Measurements from ENCODE around the gene CCDC85B.
A peak's percentile ranks its signal among the peaks of the same experiment; 100 is the strongest.

The CCDC85B gene

DNA sequence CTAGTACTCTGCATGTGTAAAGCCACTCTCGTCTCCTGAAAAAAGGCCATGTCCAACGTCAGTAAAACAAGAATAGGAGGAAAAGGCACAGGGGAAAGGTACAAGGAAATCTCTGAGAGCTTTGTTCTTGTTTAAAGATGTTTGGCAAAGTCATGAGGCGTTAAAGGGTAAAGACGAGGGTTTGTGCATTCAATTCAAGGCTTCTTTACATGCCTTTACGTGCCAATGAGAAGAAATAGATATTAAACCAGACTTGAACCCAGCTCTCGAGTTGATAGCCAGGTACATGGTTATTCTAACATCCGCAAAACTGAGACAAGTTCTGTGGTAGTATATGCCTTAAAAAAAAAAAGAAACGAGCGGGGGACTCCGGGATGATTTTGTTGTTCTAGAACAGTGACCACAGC lies 31.8 kb upstream of the CCDC85B start:
- peaks cover 30% of the 10 kb centered on the region for H3K4me1 ChIP-seq (ENCODE audit: control insufficient read depth, insufficient read depth, low read length, poor library complexity, severe bottlenecking)
- H3K27ac ChIP-seq (ENCODE audit: low read depth, low read length, severe bottlenecking) = peak overlapping the region; percentile 94
- H3K9me3 ChIP-seq (ENCODE audit: control insufficient read depth, low read length) = no peaks in the 10 kb centered on the region
- H3K36me3 ChIP-seq (ENCODE audit: control insufficient read depth, insufficient read depth, low read length) = peaks cover 54% of the 10 kb centered on the region
- H3K4me3 ChIP-seq (ENCODE audit: extremely low read depth, insufficient read depth, low read length, poor library complexity, severe bottlenecking) = peak overlapping the region; percentile 95
- 1 to 6% methylated on average over 9 to 10 of the region's 10 CpGs for WGBS, 2 experiments (ENCODE audit: insufficient coverage in 2 of 2)

GRCh38 chr11:65859095-65859811 lies 31.2 kb upstream of the CCDC85B start:
- peak overlapping the region; percentile 94 for H3K27ac ChIP-seq (ENCODE audit: low read depth, low read length, severe bottlenecking)
- H3K4me3 ChIP-seq (ENCODE audit: extremely low read depth, insufficient read depth, low read length, poor library complexity, severe bottlenecking) = peak overlapping the region; percentile 95
- no peaks in the 10 kb centered on the region for H3K9me3 ChIP-seq (ENCODE audit: control insufficient read depth, low read length)
- WGBS, 2 experiments (ENCODE audit: insufficient coverage in 2 of 2) = 0% methylated on average over 39 to 46 of the region's 46 CpGs
- H3K4me1 ChIP-seq (ENCODE audit: control insufficient read depth, insufficient read depth, low read length, poor library complexity, severe bottlenecking) = peaks cover 30% of the 10 kb centered on the region
- H3K36me3 ChIP-seq (ENCODE audit: control insufficient read depth, insufficient read depth, low read length) = peaks cover 54% of the 10 kb centered on the region

DNA sequence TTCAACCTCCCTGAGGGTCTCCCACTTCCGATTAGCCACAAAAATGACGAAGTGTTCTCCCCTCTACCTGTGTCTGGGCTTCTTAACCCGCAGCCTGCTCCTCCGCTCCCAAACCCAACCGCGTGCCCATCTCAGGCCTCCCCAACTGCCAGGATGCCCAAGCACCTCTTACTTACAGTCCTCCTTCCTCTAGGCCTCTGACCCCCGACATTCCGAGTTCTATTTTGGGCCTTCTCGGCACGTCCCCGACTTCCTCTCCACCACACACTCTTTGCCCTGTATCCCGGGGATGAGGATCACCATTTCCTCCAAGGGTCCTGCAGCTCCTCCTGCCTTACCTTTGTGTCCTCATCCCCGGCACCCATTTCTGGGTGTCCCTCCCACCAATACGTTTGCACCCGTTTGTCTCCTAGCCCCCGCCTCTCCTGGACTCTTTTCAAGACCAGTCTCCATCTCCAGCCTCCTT lies 30.6 kb upstream of the CCDC85B start:
- WGBS, 2 experiments (ENCODE audit: insufficient coverage in 2 of 2) = 3% methylated on average over 16 of the region's 16 CpGs
- H3K4me3 ChIP-seq (ENCODE audit: extremely low read depth, insufficient read depth, low read length, poor library complexity, severe bottlenecking) = peak overlapping the region; percentile 95
- H3K36me3 ChIP-seq (ENCODE audit: control insufficient read depth, insufficient read depth, low read length) = peaks cover 54% of the 10 kb centered on the region
- H3K9me3 ChIP-seq (ENCODE audit: control insufficient read depth, low read length) = no peaks in the 10 kb centered on the region
- peaks cover 29% of the 10 kb centered on the region for H3K4me1 ChIP-seq (ENCODE audit: control insufficient read depth, insufficient read depth, low read length, poor library complexity, severe bottlenecking)
- H3K27ac ChIP-seq (ENCODE audit: low read depth, low read length, severe bottlenecking) = peak overlapping the region; percentile 89

DNA sequence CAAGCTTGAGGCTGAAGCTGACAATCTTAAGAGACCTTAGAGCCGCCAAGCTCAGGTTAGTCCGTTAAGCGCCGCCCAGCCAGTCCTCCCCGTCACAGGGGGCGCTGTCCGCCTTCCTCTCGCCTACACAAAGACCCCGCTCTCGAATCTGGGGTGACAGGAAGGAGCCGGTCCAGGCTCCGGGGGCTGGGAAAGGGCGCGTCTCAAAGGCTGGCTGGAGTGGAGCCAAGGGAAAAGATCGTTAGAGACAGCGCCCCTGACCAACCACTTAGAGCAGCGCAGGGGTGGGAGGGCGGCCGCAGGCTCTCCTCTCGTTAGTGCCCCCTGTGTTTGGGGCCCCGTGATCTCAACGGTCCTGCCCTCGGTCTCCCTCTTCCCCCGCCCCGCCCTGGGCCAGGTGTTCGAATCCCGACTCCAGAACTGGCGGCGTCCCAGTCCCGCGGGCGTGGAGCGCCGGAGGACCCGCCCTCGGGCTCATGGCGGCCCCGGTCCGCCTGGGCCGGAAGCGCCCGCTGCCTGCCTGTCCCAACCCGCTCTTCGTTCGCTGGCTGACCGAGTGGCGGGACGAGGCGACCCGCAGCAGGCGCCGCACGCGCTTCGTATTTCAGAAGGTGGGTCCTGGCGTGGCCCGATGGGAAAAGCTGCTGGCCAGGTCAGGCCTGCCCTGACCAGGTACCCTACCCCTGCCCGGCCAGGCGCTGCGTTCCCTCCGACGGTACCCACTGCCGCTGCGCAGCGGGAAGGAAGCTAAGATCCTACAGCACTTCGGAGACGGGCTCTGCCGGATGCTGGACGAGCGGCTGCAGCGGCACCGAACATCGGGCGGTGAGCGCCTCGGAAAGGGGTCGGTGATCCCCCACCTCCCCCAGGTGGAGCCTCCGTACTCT lies 30.0 kb upstream of the CCDC85B start, which contains the start of gene MUS81:
MUS81 (plus strand) TSS at position 156 of the 887 bp plus-strand sequence; CDS start at position 477, 321 bp downstream.
- Histone ChIP-seq H3K36me3 (ENCODE audit: control insufficient read depth, insufficient read depth, low read length) (peaks cover 54% of the 10 kb centered on the region), H3K27ac (ENCODE audit: low read depth, low read length, severe bottlenecking) (peak within 1 kb of the TSS; percentile 94), H3K9me3 (ENCODE audit: control insufficient read depth, low read length) (no peaks in the 10 kb centered on the region), H3K4me3 (ENCODE audit: extremely low read depth, insufficient read depth, low read length, poor library complexity, severe bottlenecking) (peak within 1 kb of the TSS; percentile 95), H3K4me1 (ENCODE audit: control insufficient read depth, insufficient read depth, low read length, poor library complexity, severe bottlenecking) (peaks cover 22% of the 10 kb centered on the region)
- 0% methylated on average over 70 to 76 of the region's 78 CpGs for WGBS, 2 experiments (ENCODE audit: insufficient coverage in 2 of 2)

- H3K36me3 ChIP-seq (ENCODE audit: control insufficient read depth, insufficient read depth, low read length) = peaks cover 54% of the 10 kb centered on the region
- H3K9me3 ChIP-seq (ENCODE audit: control insufficient read depth, low read length) = no peaks in the 10 kb centered on the region
- peak overlapping the region; percentile 89 for H3K27ac ChIP-seq (ENCODE audit: low read depth, low read length, severe bottlenecking)
- peaks cover 16% of the 10 kb centered on the region for H3K4me1 ChIP-seq (ENCODE audit: control insufficient read depth, insufficient read depth, low read length, poor library complexity, severe bottlenecking)
- WGBS, 2 experiments (ENCODE audit: insufficient coverage in 2 of 2) = 12 to 15% methylated on average over 9 to 13 of the region's 14 CpGs
- H3K4me3 ChIP-seq (ENCODE audit: extremely low read depth, insufficient read depth, low read length, poor library complexity, severe bottlenecking) = peak overlapping the region; percentile 95
These were observed 29.3 kb upstream of the CCDC85B start for GRCh38 chr11:65861165-65861505.

DNA sequence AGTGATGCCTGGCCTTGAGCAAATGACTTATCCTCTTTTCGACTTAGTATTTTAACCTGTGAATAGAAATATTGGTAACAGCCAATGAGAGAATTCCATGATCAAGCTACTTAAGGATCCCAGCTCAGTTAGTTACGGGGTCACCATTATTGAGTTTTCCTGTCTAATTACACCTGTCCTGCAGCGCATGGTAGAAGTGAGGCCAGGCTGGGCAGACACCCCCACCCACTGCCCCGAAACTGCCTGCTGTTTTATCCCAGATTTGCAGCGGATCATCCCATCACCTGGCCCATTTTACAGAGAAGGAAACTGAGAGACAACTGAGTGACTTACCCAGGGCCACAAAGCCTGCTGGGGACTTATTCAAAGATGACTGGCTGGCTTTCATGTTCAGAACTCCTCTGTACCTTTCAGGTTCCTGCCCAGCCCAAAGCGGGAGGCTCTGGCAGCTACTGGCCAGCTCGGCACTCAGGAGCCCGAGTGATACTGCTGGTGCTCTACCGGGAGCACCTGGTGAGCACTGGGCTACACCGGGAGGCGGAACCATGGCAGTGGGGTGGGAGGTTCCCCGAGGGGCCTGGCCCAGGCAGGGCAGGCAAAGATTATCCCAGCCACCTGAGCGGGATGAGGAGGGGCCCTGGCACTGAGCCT lies 28.8 kb upstream of the CCDC85B start:
- Histone ChIP-seq H3K36me3 (ENCODE audit: control insufficient read depth, insufficient read depth, low read length) (peaks cover 54% of the 10 kb centered on the region), H3K27ac (ENCODE audit: low read depth, low read length, severe bottlenecking) (no peak overlapping the region), H3K9me3 (ENCODE audit: control insufficient read depth, low read length) (no peaks in the 10 kb centered on the region), H3K4me3 (ENCODE audit: extremely low read depth, insufficient read depth, low read length, poor library complexity, severe bottlenecking) (peak overlapping the region; percentile 95), H3K4me1 (ENCODE audit: control insufficient read depth, insufficient read depth, low read length, poor library complexity, severe bottlenecking) (peaks cover 13% of the 10 kb centered on the region)
- 96 to 97% methylated on average over 12 of the region's 13 CpGs for WGBS, 2 experiments (ENCODE audit: insufficient coverage in 2 of 2)

DNA sequence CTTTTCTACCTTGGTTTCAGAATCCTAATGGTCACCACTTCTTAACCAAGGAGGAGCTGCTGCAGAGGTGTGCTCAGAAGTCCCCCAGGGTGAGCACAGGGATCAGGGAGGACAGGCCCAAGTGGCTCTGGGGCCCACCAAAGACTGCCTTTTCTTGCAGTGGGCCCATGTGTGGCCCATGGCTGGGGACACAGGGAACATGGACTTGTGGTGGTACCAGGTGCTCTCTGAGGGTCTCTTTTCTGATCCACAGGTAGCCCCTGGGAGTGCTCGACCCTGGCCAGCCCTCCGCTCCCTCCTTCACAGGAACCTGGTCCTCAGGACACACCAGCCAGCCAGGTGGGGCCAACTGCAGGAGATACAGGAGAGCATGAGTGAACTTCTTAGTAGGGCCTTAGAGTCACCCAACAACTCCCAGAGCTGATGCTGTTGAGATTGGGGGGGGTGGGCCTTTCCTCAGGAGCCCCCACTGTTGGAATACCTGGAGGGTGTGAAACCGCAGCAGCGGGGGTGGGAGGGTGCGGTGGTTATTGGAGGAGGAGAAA lies 28.2 kb upstream of the CCDC85B start:
- Histone ChIP-seq H3K27ac (ENCODE audit: low read depth, low read length, severe bottlenecking) (no peak overlapping the region), H3K4me1 (ENCODE audit: control insufficient read depth, insufficient read depth, low read length, poor library complexity, severe bottlenecking) (peaks cover 13% of the 10 kb centered on the region), H3K4me3 (ENCODE audit: extremely low read depth, insufficient read depth, low read length, poor library complexity, severe bottlenecking) (no peak overlapping the region), H3K9me3 (ENCODE audit: control insufficient read depth, low read length) (no peaks in the 10 kb centered on the region), H3K36me3 (ENCODE audit: control insufficient read depth, insufficient read depth, low read length) (peaks cover 58% of the 10 kb centered on the region)
- WGBS, 2 experiments (ENCODE audit: insufficient coverage in 2 of 2) = 100% methylated on average over 1 to 3 of the region's 5 CpGs

- WGBS, 2 experiments (ENCODE audit: insufficient coverage in 2 of 2) = 96 to 97% methylated on average over 20 to 22 of the region's 24 CpGs
- peaks cover 13% of the 10 kb centered on the region for H3K4me1 ChIP-seq (ENCODE audit: control insufficient read depth, insufficient read depth, low read length, poor library complexity, severe bottlenecking)
- H3K9me3 ChIP-seq (ENCODE audit: control insufficient read depth, low read length) = no peaks in the 10 kb centered on the region
- no peak overlapping the region for H3K27ac ChIP-seq (ENCODE audit: low read depth, low read length, severe bottlenecking)
- H3K4me3 ChIP-seq (ENCODE audit: extremely low read depth, insufficient read depth, low read length, poor library complexity, severe bottlenecking) = no peak overlapping the region
- H3K36me3 ChIP-seq (ENCODE audit: control insufficient read depth, insufficient read depth, low read length) = peaks cover 68% of the 10 kb centered on the region
These were observed 27.3 kb upstream of the CCDC85B start for GRCh38 chr11:65862941-65863888.

GRCh38 chr11:65863889-65864705 lies 26.4 kb upstream of the CCDC85B start:
- WGBS, 2 experiments (ENCODE audit: insufficient coverage in 2 of 2) = 83 to 90% methylated on average over 8 to 12 of the region's 12 CpGs
- no peak overlapping the region for H3K27ac ChIP-seq (ENCODE audit: low read depth, low read length, severe bottlenecking)
- H3K36me3 ChIP-seq (ENCODE audit: control insufficient read depth, insufficient read depth, low read length) = peaks cover 76% of the 10 kb centered on the region
- H3K4me1 ChIP-seq (ENCODE audit: control insufficient read depth, insufficient read depth, low read length, poor library complexity, severe bottlenecking) = peaks cover 13% of the 10 kb centered on the region
- H3K9me3 ChIP-seq (ENCODE audit: control insufficient read depth, low read length) = no peaks in the 10 kb centered on the region
- H3K4me3 ChIP-seq (ENCODE audit: extremely low read depth, insufficient read depth, low read length, poor library complexity, severe bottlenecking) = no peak overlapping the region
